Skeletal muscle tissue (tissue), 4 donors: ENCODE results near the gene ZBTB44. TPM values are rescaled to one million over a fixed set of nuclear protein-coding genes. Genes with fewer than 3 reads are reported as not detected.

ENCODE experiments used
- H3K27ac ChIP-seq: one replicate; pipeline ENCODE4 v1.7.0; 2013; ENCODE audit warnings: mild to moderate bottlenecking, low read depth, low read length, inconsistent platforms
- H3K27me3 ChIP-seq, 3 donors: one replicate each; pipeline ENCODE4 v1.7.0; 2013; ENCODE audit warnings: low read length in 3 of 3; ENCODE audit not compliant: control insufficient read depth in 3 of 3, insufficient read depth in 3 of 3
- H3K36me3 ChIP-seq, 3 donors: one replicate each; pipeline ENCODE4 v1.7.0; 2013; ENCODE audit warnings: low read length in 3 of 3; ENCODE audit not compliant: control insufficient read depth in 3 of 3, insufficient read depth in 3 of 3
- H3K4me1 ChIP-seq, 3 donors: one replicate each; pipeline ENCODE4 v1.7.0; 2013; ENCODE audit warnings: low read length in 3 of 3, mild to moderate bottlenecking in 3 of 3; ENCODE audit not compliant: control insufficient read depth in 3 of 3, insufficient read depth in 3 of 3
- H3K4me3 ChIP-seq, 3 donors: one replicate each; pipeline ENCODE4 v1.7.0; 2013; ENCODE audit warnings: low read length in 3 of 3
- H3K9ac ChIP-seq, 3 donors: one replicate each; pipeline ENCODE4 v1.7.0; 2013; ENCODE audit warnings: low read length in 3 of 3, mild to moderate bottlenecking in 3 of 3, moderate library complexity in 2 of 3, low read depth in 1 of 3
- H3K9me3 ChIP-seq, 3 donors: one replicate each; pipeline ENCODE4 v1.7.0; 2013; ENCODE audit warnings: low read length in 3 of 3; ENCODE audit not compliant: control insufficient read depth in 3 of 3
- total RNA-seq: library from RNA; depleted of rRNA; stranded (reverse); fragments of >200 nt; gene quantifications from one replicate; pipeline ENCODE4 v1.2.3, GENCODE V29; 2014
- donor health status: Osteomylitis.

Gene ZBTB44
- total RNA-seq, 1 donor from 2014 or later, result 111 TPM

GRCh38 chr11:130203766-130204702 is 110.7 kb downstream of the ZBTB44 start:
- no peaks in the 10 kb centered on the region for H3K9me3 ChIP-seq
- no peak overlapping the region for H3K9ac ChIP-seq
- H3K36me3 ChIP-seq, result no peaks in the 10 kb centered on the region
- H3K27ac ChIP-seq, result no peak overlapping the region
- H3K27me3 ChIP-seq, result peaks cover 0 to 3% (median 0%) of the 10 kb centered on the region in 3 donors
- no peaks in the 10 kb centered on the region for H3K4me1 ChIP-seq
- H3K4me3 ChIP-seq, result no peak overlapping the region

- no peaks in the 10 kb centered on the region for H3K4me1 ChIP-seq
- no peaks in the 10 kb centered on the region for H3K36me3 ChIP-seq
- H3K27ac ChIP-seq, result no peak overlapping the region
Observed at GRCh38 chr11:130202818-130203689, 111.7 kb downstream of the ZBTB44 start.

GRCh38 chr11:130202009-130202817 is 112.5 kb downstream of the ZBTB44 start:
- Histone ChIP-seq H3K4me1 (no peaks in the 10 kb centered on the region), H3K36me3 (no peaks in the 10 kb centered on the region), H3K9ac (no peak overlapping the region), H3K27ac (no peak overlapping the region), H3K9me3 (no peaks in the 10 kb centered on the region), H3K27me3 (peaks cover 0 to 3% (median 0%) of the 10 kb centered on the region in 3 donors), H3K4me3 (no peak overlapping the region)

More at GRCh38 chr11:130202818-130203689, 111.7 kb downstream of the ZBTB44 start:
- peaks cover 0 to 3% (median 0%) of the 10 kb centered on the region in 3 donors for H3K27me3 ChIP-seq
- no peak overlapping the region for H3K9ac ChIP-seq
- H3K9me3 ChIP-seq, result no peaks in the 10 kb centered on the region
- no peak overlapping the region for H3K4me3 ChIP-seq

GRCh38 chr11:130201026-130201425 is 113.7 kb downstream of the ZBTB44 start:
- Histone ChIP-seq H3K9ac (no peak overlapping the region), H3K4me3 (no peak overlapping the region), H3K9me3 (no peaks in the 10 kb centered on the region), H3K27me3 (peaks cover 0 to 3% (median 0%) of the 10 kb centered on the region in 3 donors), H3K27ac (no peak overlapping the region), H3K36me3 (no peaks in the 10 kb centered on the region), H3K4me1 (no peaks in the 10 kb centered on the region)

GRCh38 chr11:130199792-130200191 is 114.9 kb downstream of the ZBTB44 start:
- no peaks in the 10 kb centered on the region for H3K9me3 ChIP-seq
- H3K27me3 ChIP-seq, result peaks cover 0 to 3% (median 0%) of the 10 kb centered on the region in 3 donors
- H3K4me1 ChIP-seq, result no peaks in the 10 kb centered on the region
- no peaks in the 10 kb centered on the region for H3K36me3 ChIP-seq
- H3K27ac ChIP-seq, result no peak overlapping the region
- H3K4me3 ChIP-seq, result no peak overlapping the region
- H3K9ac ChIP-seq, result no peak overlapping the region

GRCh38 chr11:130198964-130199363 is 115.8 kb downstream of the ZBTB44 start:
- Histone ChIP-seq H3K9me3 (no peaks in the 10 kb centered on the region), H3K4me3 (no peak overlapping the region), H3K9ac (no peak overlapping the region), H3K27ac (no peak overlapping the region), H3K27me3 (peaks cover 0 to 3% (median 0%) of the 10 kb centered on the region in 3 donors), H3K36me3 (no peaks in the 10 kb centered on the region), H3K4me1 (no peaks in the 10 kb centered on the region)

- no peaks in the 10 kb centered on the region for H3K4me1 ChIP-seq
- H3K9me3 ChIP-seq, result no peaks in the 10 kb centered on the region
- H3K27ac ChIP-seq, result no peak overlapping the region
- peaks cover 0 to 3% (median 0%) of the 10 kb centered on the region in 3 donors for H3K27me3 ChIP-seq
- H3K4me3 ChIP-seq, result no peak overlapping the region
- H3K9ac ChIP-seq, result no peak overlapping the region
- no peaks in the 10 kb centered on the region for H3K36me3 ChIP-seq
Observed at GRCh38 chr11:130198292-130198691, 116.4 kb downstream of the ZBTB44 start.

- Histone ChIP-seq H3K4me3 (no peak overlapping the region), H3K36me3 (no peaks in the 10 kb centered on the region), H3K27me3 (peaks cover 0 to 3% (median 0%) of the 10 kb centered on the region in 3 donors), H3K27ac (no peak overlapping the region), H3K9me3 (no peaks in the 10 kb centered on the region), H3K4me1 (no peaks in the 10 kb centered on the region), H3K9ac (no peak overlapping the region)
Observed at GRCh38 chr11:130197386-130198035, 117.2 kb downstream of the ZBTB44 start.
